ENCODE data around the gene ZC3H14. TPM values are rescaled to one million over a fixed set of nuclear protein-coding genes. Genes with fewer than 3 reads are reported as not detected.

Gene ZC3H14
- total and polyA plus RNA-seq, 2 experiments from 2014 or later = 39.9 to 68.4 TPM

DNA sequence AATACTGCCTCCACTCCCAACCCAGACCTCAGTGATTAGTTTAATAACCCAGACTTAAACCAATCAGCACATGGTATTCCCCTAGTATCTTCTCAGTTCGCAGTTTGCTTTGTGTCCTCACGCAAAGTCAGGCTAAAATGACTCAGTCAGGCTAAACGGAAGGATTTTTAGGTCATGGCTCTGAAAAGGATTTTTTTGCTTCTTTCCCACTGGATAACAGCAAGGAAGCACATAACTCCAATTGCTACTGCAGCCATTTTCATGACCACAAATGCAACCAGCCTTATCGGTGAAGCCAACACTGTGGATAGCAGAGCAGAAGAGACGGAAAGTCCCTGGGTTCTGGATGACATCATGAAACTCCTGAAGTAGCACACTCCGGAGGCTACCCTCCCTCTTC, 67.7 kb downstream of the ZC3H14 start:
- no peaks in the 10 kb centered on the region for H4K20me1 ChIP-seq (ENCODE audit: insufficient read depth, poor library complexity, severe bottlenecking)
- peak overlapping the region; percentile 15 for H3K27ac ChIP-seq
- no peaks in the 10 kb centered on the region for H3K36me3 ChIP-seq (replicated peaks; ENCODE audit: insufficient read depth, low read depth)
- H3K4me1 ChIP-seq (ENCODE audit: insufficient read depth) = no peaks in the 10 kb centered on the region
- no peak for TF ChIP-seq EZH2phosphoT487 (IDR thresholded peaks at IDR 0.05; ENCODE audit: low read depth, severe bottlenecking, unreplicated experiment)
- TF ChIP-seq EZH2 (IDR thresholded peaks at IDR 0.05; ENCODE audit: borderline replicate concordance) = no peak
- TF ChIP-seq, protein P1, sequence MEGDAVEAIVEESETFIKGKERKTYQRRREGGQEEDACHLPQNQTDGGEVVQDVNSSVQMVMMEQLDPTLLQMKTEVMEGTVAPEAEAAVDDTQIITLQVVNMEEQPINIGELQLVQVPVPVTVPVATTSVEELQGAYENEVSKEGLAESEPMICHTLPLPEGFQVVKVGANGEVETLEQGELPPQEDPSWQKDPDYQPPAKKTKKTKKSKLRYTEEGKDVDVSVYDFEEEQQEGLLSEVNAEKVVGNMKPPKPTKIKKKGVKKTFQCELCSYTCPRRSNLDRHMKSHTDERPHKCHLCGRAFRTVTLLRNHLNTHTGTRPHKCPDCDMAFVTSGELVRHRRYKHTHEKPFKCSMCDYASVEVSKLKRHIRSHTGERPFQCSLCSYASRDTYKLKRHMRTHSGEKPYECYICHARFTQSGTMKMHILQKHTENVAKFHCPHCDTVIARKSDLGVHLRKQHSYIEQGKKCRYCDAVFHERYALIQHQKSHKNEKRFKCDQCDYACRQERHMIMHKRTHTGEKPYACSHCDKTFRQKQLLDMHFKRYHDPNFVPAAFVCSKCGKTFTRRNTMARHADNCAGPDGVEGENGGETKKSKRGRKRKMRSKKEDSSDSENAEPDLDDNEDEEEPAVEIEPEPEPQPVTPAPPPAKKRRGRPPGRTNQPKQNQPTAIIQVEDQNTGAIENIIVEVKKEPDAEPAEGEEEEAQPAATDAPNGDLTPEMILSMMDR (IDR thresholded peaks at IDR 0.05; ENCODE audit: poor library complexity) = no peak
- no peaks in the 10 kb centered on the region for H3K27me3 ChIP-seq
- H2AFZ ChIP-seq = no peak overlapping the region
- no peaks in the 10 kb centered on the region for H3K9me3 ChIP-seq (ENCODE audit: low read depth)
- H3K9me2 ChIP-seq (replicated peaks; ENCODE audit: insufficient read depth) = no peaks in the 10 kb centered on the region
- peak; percentile 62 for DNase-seq (ENCODE audit: low spot score)
- WGBS (ENCODE audit: low lambda C conversion rate, missing lambda C conversion rate) = 55% methylated on average over 6 of the region's 6 CpGs
- no peak overlapping the region for H3K4me2 ChIP-seq
- no peaks in the 10 kb centered on the region for H3K79me2 ChIP-seq
- H3K4me3 ChIP-seq = no peak overlapping the region

DNA sequence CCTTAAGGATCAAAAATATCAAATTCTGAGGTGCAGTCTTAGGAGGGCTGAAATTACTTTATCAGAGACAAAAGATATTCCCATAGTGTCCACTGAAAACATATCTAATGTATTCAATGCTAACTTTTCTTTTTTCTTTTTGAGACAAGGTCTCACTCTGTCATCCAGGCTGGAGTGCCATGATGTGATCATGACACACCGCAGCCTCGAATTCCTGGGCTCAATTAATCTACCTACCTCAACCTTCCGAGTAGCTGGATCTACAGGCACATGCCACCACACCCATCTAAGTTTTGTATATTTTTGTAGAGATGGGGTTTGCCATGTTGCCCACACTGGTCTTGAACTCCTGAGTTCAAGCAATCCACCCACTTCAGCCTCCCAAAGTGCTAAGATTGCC, 68.3 kb downstream of the ZC3H14 start:
- Histone ChIP-seq H3K36me3 (replicated peaks; ENCODE audit: insufficient read depth, low read depth) (no peaks in the 10 kb centered on the region), H3K27ac (peak overlapping the region; percentile 15), H3K4me2 (no peak overlapping the region), H2AFZ (no peak overlapping the region), H4K20me1 (ENCODE audit: insufficient read depth, poor library complexity, severe bottlenecking) (no peaks in the 10 kb centered on the region), H3K9me2 (replicated peaks; ENCODE audit: insufficient read depth) (no peaks in the 10 kb centered on the region), H3K4me3 (no peak overlapping the region), H3K79me2 (no peaks in the 10 kb centered on the region), H3K4me1 (ENCODE audit: insufficient read depth) (no peaks in the 10 kb centered on the region), H3K9me3 (ENCODE audit: low read depth) (no peaks in the 10 kb centered on the region), H3K27me3 (no peaks in the 10 kb centered on the region)
- DNase-seq (ENCODE audit: low spot score) = no peak
- WGBS (ENCODE audit: low lambda C conversion rate, missing lambda C conversion rate) = 99% methylated on average over 3 of the region's 3 CpGs
- TF ChIP-seq, protein P1 (IDR thresholded peaks at IDR 0.05; ENCODE audit: poor library complexity) = no peak
- no peak for TF ChIP-seq EZH2 (IDR thresholded peaks at IDR 0.05; ENCODE audit: borderline replicate concordance)
- TF ChIP-seq EZH2phosphoT487 (IDR thresholded peaks at IDR 0.05; ENCODE audit: low read depth, severe bottlenecking, unreplicated experiment) = no peak

DNA sequence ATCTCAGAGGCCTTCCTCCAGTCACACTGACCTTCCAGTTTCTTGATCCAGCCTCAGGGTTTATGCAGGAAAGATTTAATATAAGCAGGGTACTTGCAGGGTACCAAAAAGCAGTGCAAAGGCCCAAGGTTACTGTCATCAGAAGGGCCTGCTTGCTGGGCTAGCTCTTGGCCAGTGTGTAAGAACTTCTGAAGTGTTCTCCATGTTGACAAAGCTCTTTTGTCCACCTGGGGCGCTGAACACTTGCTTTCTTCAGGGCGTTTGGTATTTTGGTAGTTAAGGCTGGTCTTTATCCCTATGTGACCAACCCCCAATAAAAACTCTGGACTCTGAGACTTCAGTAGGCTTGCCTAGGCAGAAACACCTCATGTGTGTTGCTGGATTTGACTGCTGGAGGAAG, 69.7 kb downstream of the ZC3H14 start:
- no peaks in the 10 kb centered on the region for H3K9me3 ChIP-seq (ENCODE audit: low read depth)
- no peaks in the 10 kb centered on the region for H3K4me1 ChIP-seq (ENCODE audit: insufficient read depth)
- H3K27ac ChIP-seq = no peak overlapping the region
- 68% methylated on average over 2 of the region's 2 CpGs for WGBS (ENCODE audit: low lambda C conversion rate, missing lambda C conversion rate)
- DNase-seq (ENCODE audit: low spot score) = no peak
- H3K4me3 ChIP-seq = no peak overlapping the region
- no peaks in the 10 kb centered on the region for H3K36me3 ChIP-seq (replicated peaks; ENCODE audit: insufficient read depth, low read depth)
- no peaks in the 10 kb centered on the region for H3K9me2 ChIP-seq (replicated peaks; ENCODE audit: insufficient read depth)
- no peaks in the 10 kb centered on the region for H3K27me3 ChIP-seq
- H4K20me1 ChIP-seq (ENCODE audit: insufficient read depth, poor library complexity, severe bottlenecking) = no peaks in the 10 kb centered on the region
- H3K4me2 ChIP-seq = no peak overlapping the region
- H2AFZ ChIP-seq = no peak overlapping the region
- H3K79me2 ChIP-seq = no peaks in the 10 kb centered on the region
- TF ChIP-seq, protein P1 (IDR thresholded peaks at IDR 0.05; ENCODE audit: poor library complexity) = no peak
- no peak for TF ChIP-seq EZH2phosphoT487 (IDR thresholded peaks at IDR 0.05; ENCODE audit: low read depth, severe bottlenecking, unreplicated experiment)

DNA sequence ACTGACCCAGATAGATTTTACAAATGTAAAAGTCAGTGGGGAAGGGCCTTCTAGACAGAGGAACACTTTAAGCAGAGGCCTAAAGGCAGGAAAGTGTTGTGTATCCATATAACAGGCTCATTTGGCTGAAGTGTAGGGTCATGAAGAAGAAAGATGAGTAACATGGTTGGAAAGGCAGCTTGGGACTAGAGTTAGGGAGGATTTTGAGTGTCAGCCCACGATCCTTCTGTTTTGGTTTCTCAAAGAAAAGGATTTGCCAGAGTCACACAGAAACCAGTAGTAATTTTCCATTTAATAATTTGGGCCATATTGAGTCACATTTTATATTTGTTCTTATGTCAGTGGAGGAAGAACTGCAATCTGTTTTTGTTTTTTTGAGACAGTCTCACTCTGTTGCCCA, 76.4 kb downstream of the ZC3H14 start:
- Histone ChIP-seq H2AFZ (no peak overlapping the region), H3K9me3 (ENCODE audit: low read depth) (no peaks in the 10 kb centered on the region), H4K20me1 (ENCODE audit: insufficient read depth, poor library complexity, severe bottlenecking) (no peaks in the 10 kb centered on the region), H3K9me2 (replicated peaks; ENCODE audit: insufficient read depth) (no peaks in the 10 kb centered on the region), H3K79me2 (no peaks in the 10 kb centered on the region), H3K4me1 (ENCODE audit: insufficient read depth) (no peaks in the 10 kb centered on the region), H3K4me2 (no peak overlapping the region), H3K4me3 (no peak overlapping the region), H3K27ac (no peak overlapping the region), H3K36me3 (replicated peaks; ENCODE audit: insufficient read depth, low read depth) (no peaks in the 10 kb centered on the region), H3K27me3 (no peaks in the 10 kb centered on the region)
- DNase-seq (ENCODE audit: low spot score) = no peak
- 78% methylated on average over 1 of the region's 1 CpG for WGBS (ENCODE audit: low lambda C conversion rate, missing lambda C conversion rate)
- TF ChIP-seq, protein P1 (IDR thresholded peaks at IDR 0.05; ENCODE audit: poor library complexity) = no peak
- TF ChIP-seq EZH2 (IDR thresholded peaks at IDR 0.05; ENCODE audit: borderline replicate concordance) (no peak), EZH2phosphoT487 (IDR thresholded peaks at IDR 0.05; ENCODE audit: low read depth, severe bottlenecking, unreplicated experiment) (no peak)
